GM12878 (cell line): Measurements from ENCODE around the gene DENND1A. TPM values are rescaled to one million over a fixed set of nuclear protein-coding genes. Genes with fewer than 3 reads are reported as not detected.

Experiments
- ATAC-seq: fragments of 200-7000 bp; cut with Tn5 transposase; 3 replicates; pipeline ENCODE4 v1.9.1; 2020; ENCODE audit warnings: mild to moderate bottlenecking, moderate library complexity
- BruUV-seq: library from RNA; stranded (reverse); fragments of 400-500 nt; replicated peaks from 2 replicates; lab custom pipeline; 2021; lab: Mats Ljungman, UMichigan
- CTCF ChIA-PET: fragments of 300-600 bp; sonication (Branson Sonifier 250); formaldehyde crosslinking; extraction: SDS; loops from one replicate; lab custom pipeline; 2021; ENCODE audit warnings: inconsistent platforms; lab: Yijun Ruan, JAX
- POLR2A ChIA-PET: fragments of 350-600 bp; formaldehyde crosslinking; extraction: SDS; loops from one replicate; lab custom pipeline; 2021; ENCODE audit warnings: inconsistent platforms; lab: Charles Lee
- RAD21 ChIA-PET: fragments of 300-600 bp; sonication (Branson Sonifier 250); formaldehyde crosslinking; loops from one replicate; lab custom pipeline; 2023; ENCODE audit warnings: antibody characterized with exemption; ENCODE audit not compliant: unreplicated experiment; lab: Charles Lee
- SMC1A ChIA-PET: fragments of 300-600 bp; sonication (Branson Sonifier 250); formaldehyde crosslinking; loops from one replicate; lab custom pipeline; 2023; ENCODE audit not compliant: unreplicated experiment, uncharacterized antibody; lab: Charles Lee
- DNase-seq: peaks from one replicate; pipeline ENCODE4 v3.0.0-alpha.2; 2011; ENCODE audit warnings: low read depth, low spot score
- FAIRE-seq: peaks from 3 replicates; lab custom pipeline; 2011; peaks lifted over from hg19 to GRCh38; lab: Jason Lieb, UNC
- H2AFZ ChIP-seq: 2 replicates; pipeline ENCODE4 v1.6.0; 2011; ENCODE audit warnings: low read depth, low read length, control low read depth; ENCODE audit not compliant: control insufficient read depth
- H3K27ac ChIP-seq: 2 replicates; pipeline ENCODE4 v1.5.1; 2011; ENCODE audit warnings: control low read depth; ENCODE audit not compliant: control insufficient read depth, insufficient read depth
- H3K27me3 ChIP-seq, 2 experiments: replicated peaks in 1 of 2; 2 replicates each; pipeline versions ENCODE4 v1.6.0 to v1.6.1; 2011; ENCODE audit warnings: low read length in 1 of 2; ENCODE audit not compliant: control insufficient read depth in 2 of 2, insufficient read depth in 2 of 2
- H3K36me3 ChIP-seq, 2 experiments: 2 replicates each; pipeline ENCODE4 v1.5.1; 2011; ENCODE audit warnings: low read length in 1 of 2; ENCODE audit not compliant: control insufficient read depth in 2 of 2, insufficient read depth in 2 of 2
- H3K4me1 ChIP-seq: 2 replicates; pipeline ENCODE4 v1.6.1; 2011; ENCODE audit warnings: mild to moderate bottlenecking, low read length, moderate library complexity, mixed read lengths; ENCODE audit not compliant: control insufficient read depth, insufficient read depth
- H3K4me2 ChIP-seq: 2 replicates; pipeline ENCODE4 v1.6.0; 2011; ENCODE audit warnings: control low read depth; ENCODE audit not compliant: control insufficient read depth, insufficient read depth
- H3K4me3 ChIP-seq: fragments of 200-600 bp; sonication (generic); 2 replicates; pipeline ENCODE4 v1.5.1; 2016
- H3K79me2 ChIP-seq: 2 replicates; pipeline ENCODE4 v1.6.0; 2011; ENCODE audit warnings: low read length; ENCODE audit not compliant: control insufficient read depth, insufficient read depth
- H3K9ac ChIP-seq: 2 replicates; pipeline ENCODE4 v1.8.0; 2011; ENCODE audit warnings: low read length, control low read depth, mixed read lengths; ENCODE audit not compliant: control insufficient read depth, insufficient read depth
- H3K9me3 ChIP-seq: replicated peaks from 3 replicates; pipeline ENCODE4 v1.5.1; 2011; ENCODE audit warnings: mild to moderate bottlenecking, low read length; ENCODE audit not compliant: control insufficient read depth, insufficient read depth
- H4K20me1 ChIP-seq: 2 replicates; pipeline ENCODE4 v1.6.0; 2011; ENCODE audit not compliant: control insufficient read depth, insufficient read depth
- BACH1 ChIP-seq: fragments of 450-650 bp; IDR thresholded peaks from 2 replicates; pipeline ENCODE4 v1.6.1; 2017; ENCODE audit warnings: mild to moderate bottlenecking, borderline replicate concordance
- HCFC1 ChIP-seq: fragments of 150-350 bp; IDR thresholded peaks from 2 replicates; pipeline ENCODE4 v1.6.1; 2014; ENCODE audit warnings: low read length
- KDM1A ChIP-seq: fragments of 200-600 bp; sonication (generic); IDR thresholded peaks from 2 replicates; pipeline ENCODE4 v1.6.1; 2016; ENCODE audit warnings: borderline replicate concordance
- MXI1 ChIP-seq: fragments of 150-350 bp; IDR thresholded peaks from 2 replicates; pipeline ENCODE4 v1.6.1; 2011; ENCODE audit warnings: low read depth, mild to moderate bottlenecking, inconsistent platforms, low read length, improper control_type of control experiment
- MYB ChIP-seq: fragments of 150-350 bp; IDR thresholded peaks from 2 replicates; pipeline ENCODE4 v1.6.1; 2014; ENCODE audit warnings: mild to moderate bottlenecking, low read depth, low read length, borderline replicate concordance
- SMAD1 ChIP-seq: fragments of 450-650 bp; IDR thresholded peaks from 2 replicates; pipeline ENCODE4 v1.6.1; 2018; ENCODE audit warnings: mild to moderate bottlenecking, low read depth; ENCODE audit not compliant: partially characterized antibody
- SP1 ChIP-seq: IDR thresholded peaks from one replicate; pipeline ENCODE4 v1.6.1; 2011; ENCODE audit warnings: low read depth, low read length
- WGBS: methylation state at CpG from one replicate; pipeline ENCODE4 v1.1.6; 2016; ENCODE audit warnings: low lambda C conversion rate; ENCODE audit not compliant: insufficient replicate concordance, insufficient coverage; ENCODE audit errors: missing lambda C conversion rate; 5-methylcytosine and 5-hydroxymethylcytosine counted together
- in situ Hi-C: fragments of 300-500 bp; cut with MboI; formaldehyde crosslinking; loops from 9 replicates; pipeline ENCODE4 v1.14.3; 2018; ENCODE audit warnings: mixed read lengths
- intact Hi-C: fragments of 100-400 bp; cut with micrococcal nuclease; formaldehyde crosslinking; loops from one replicate; pipeline ENCODE4 v1.14.2; 2022; ENCODE audit not compliant: unreplicated experiment
- polyA plus RNA-seq, 11 experiments: library from polyadenylated mRNA; depleted of rRNA in 4 of 11; unstranded in 6 of 11; stranded (reverse) in 5 of 11; fragments of >200 nt; fragmentation: Nextera tagmentation in 4 of 11; fragmentation: Illumina TruSeq in 1 of 11; extraction: Ambion mirVana in 4 of 11; extraction: Trizol in 1 of 11; gene quantifications; 1 replicate in 1 of 11; 2 replicates in 10 of 11; pipeline versions ENCODE4 v1.2.1 to v1.2.3, GENCODE V29; 2011 to 2016; ENCODE audit warnings: inconsistent platforms in 2 of 11, missing spikeins in 2 of 11, low read depth in 1 of 11
- total RNA-seq, 4 experiments: library from RNA; depleted of rRNA in 3 of 4; stranded (reverse); fragments of >200 nt in 3 of 4; fragmentation: Illumina TruSeq in 1 of 4; extraction: Trizol in 1 of 4; gene quantifications; 2 replicates each; pipeline versions ENCODE4 v1.2.1 to v1.2.3, GENCODE V29; 2013 to 2021
- TF ChIP-seq, protein P1 (sequence below): fragments of 150-350 bp; IDR thresholded peaks from 2 replicates; pipeline ENCODE4 v1.6.1; 2016; ENCODE audit warnings: low read depth, low read length

Gene DENND1A
- total and polyA plus RNA-seq, 10 of the 15 experiments (the other 5 are each of a cell fraction or from before 2014, with no cell fraction given) = 14.1 to 48.6 (median 35.2) TPM

DNA sequence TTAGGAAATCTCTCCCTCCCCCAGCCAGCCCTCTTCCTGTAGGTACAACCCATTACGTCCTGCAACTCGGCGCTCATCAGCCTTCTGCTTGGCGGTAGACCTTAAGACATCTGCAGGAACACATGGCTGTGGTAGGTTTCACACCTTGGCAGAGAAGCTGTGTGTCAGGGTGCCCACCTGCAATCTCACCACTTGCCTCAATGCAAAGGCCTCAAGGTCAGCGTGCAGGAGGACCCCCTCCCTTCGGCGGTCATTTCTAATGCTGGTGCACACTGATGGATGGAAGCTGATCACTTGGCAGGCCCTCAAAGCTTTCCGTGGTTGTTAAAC is 506.6 kb downstream of the DENND1A start:
- Histone ChIP-seq H3K27ac (no peak overlapping the region), H3K36me3 (peaks cover 6 to 7% of the 10 kb centered on the region in 2 experiments; a peak in 2 of 4 replicates), H3K27me3 (no peaks in the 10 kb centered on the region), H3K9me3 (no peaks in the 10 kb centered on the region), H3K4me1 (peaks cover 11% of the 10 kb centered on the region), H2AFZ (no peak overlapping the region), H4K20me1 (no peaks in the 10 kb centered on the region)
- ChIA-PET RAD21 (no interaction called here), POLR2A (no interaction called here), CTCF (no interaction called here), SMC1A (no interaction called here)
- DNase-seq (no peak), FAIRE-seq (no peak), ATAC-seq (no peak)
- in situ Hi-C loops = no loop called here
- BruUV-seq = no TSS peak
- TF ChIP-seq KDM1A (no peak), HCFC1 (no peak), MXI1 (no peak), BACH1 (no peak), MYB (no peak), SP1 (no peak), SMAD1 (no peak)
- TF ChIP-seq, protein P1, sequence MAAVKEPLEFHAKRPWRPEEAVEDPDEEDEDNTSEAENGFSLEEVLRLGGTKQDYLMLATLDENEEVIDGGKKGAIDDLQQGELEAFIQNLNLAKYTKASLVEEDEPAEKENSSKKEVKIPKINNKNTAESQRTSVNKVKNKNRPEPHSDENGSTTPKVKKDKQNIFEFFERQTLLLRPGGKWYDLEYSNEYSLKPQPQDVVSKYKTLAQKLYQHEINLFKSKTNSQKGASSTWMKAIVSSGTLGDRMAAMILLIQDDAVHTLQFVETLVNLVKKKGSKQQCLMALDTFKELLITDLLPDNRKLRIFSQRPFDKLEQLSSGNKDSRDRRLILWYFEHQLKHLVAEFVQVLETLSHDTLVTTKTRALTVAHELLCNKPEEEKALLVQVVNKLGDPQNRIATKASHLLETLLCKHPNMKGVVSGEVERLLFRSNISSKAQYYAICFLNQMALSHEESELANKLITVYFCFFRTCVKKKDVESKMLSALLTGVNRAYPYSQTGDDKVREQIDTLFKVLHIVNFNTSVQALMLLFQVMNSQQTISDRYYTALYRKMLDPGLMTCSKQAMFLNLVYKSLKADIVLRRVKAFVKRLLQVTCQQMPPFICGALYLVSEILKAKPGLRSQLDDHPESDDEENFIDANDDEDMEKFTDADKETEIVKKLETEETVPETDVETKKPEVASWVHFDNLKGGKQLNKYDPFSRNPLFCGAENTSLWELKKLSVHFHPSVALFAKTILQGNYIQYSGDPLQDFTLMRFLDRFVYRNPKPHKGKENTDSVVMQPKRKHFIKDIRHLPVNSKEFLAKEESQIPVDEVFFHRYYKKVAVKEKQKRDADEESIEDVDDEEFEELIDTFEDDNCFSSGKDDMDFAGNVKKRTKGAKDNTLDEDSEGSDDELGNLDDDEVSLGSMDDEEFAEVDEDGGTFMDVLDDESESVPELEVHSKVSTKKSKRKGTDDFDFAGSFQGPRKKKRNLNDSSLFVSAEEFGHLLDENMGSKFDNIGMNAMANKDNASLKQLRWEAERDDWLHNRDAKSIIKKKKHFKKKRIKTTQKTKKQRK = no peak
- TF ChIP-seq, all 136 proteins: peak for 0
- no peak overlapping the region for H3K4me2 ChIP-seq
- intact Hi-C loops = no loop called here
- 97% methylated on average over 8 of the region's 8 CpGs for WGBS
- H3K4me3 ChIP-seq = no peak overlapping the region
- H3K9ac ChIP-seq = no peak overlapping the region
- H3K79me2 ChIP-seq = no peaks in the 10 kb centered on the region
